GM21367 (cell line): ENCODE data around the gene EXOSC5.
"Not testable (repeated sequence)": the region's sequence is repeated elsewhere in the genome, so short reads cannot be mapped to it uniquely, and the experiment has no call there.

Experiments used
- ATAC-seq: cut with Tn5 transposase; IDR thresholded peaks from one replicate; pipeline ENCODE4 v1.9.1; 2021; ENCODE audit not compliant: unreplicated experiment

EXOSC5 gene

GRCh38 chr19:41351339-41352245, 45.6 kb downstream of the EXOSC5 start:
- ATAC-seq: no peak

DNA sequence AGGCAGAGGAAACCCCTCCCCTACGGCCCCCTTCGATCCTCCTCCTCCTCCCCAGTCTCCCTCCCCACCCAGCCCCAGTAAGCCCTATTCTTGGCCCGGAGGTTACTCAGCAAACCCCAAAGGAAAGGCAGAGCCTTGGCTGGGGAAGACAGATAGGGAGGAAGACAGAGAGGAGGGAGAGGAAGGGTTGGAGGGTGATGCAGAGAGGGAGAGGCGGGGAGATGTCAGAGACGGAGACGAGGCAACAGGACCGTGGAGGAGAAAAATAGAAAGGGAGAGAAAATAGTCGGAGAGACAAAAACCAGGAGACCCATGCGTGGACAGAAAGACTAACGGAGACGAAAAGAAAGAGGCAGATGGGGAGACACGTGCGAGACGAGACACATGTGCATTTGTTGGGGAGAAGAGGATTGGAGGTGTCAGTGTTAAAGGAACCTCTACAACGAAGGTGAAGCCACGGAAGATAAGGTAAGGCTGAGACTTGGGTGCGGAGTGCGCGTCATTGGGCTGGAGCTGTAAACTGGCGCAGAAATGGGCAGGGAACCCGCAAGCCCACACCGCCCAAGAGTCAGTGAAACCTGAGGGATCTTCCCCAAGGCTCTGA, 46.3 kb downstream of the EXOSC5 start:
- ATAC-seq: no peak

GRCh38 chr19:41346916-41347315, 50.2 kb downstream of the EXOSC5 start:
- not testable (repeated sequence) for ATAC-seq

GRCh38 chr19:41344162-41344561, 53.0 kb downstream of the EXOSC5 start:
- no peak for ATAC-seq

- ATAC-seq: no peak
These were observed 55.3 kb downstream of the EXOSC5 start for GRCh38 chr19:41341669-41342490.

DNA sequence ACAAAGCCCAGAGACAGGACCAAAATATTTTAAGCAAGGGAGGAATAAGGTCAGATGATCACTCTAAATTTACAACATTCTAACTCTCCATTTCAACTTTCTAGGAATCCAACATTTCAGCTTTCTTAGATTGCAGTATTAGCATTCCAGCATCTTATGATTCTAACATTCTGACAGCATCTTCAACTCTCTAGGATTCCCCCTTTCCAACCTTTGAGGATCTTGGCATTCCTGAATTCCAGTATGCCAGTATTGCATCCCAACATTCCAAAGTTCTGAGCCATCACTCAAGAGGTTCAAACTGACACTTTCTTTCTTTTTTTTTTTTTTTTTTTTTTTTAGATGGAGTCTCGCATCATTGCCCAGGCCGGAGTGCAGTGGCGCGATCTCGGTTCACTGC, 57.2 kb downstream of the EXOSC5 start:
- no peak for ATAC-seq
